Measurements from ENCODE around the gene ARHGAP40. TPM values are rescaled to one million over a fixed set of nuclear protein-coding genes. Genes with fewer than 3 reads are reported as not detected.

Gene ARHGAP40
- total and polyA plus RNA-seq, 4 donors, result 0.57 to 5.0 (median 1.1) TPM

- DNase-seq (no peak), ATAC-seq (ENCODE audit: insufficient read depth, low FRiP score) (no peak)
- Histone ChIP-seq H3K9ac (ENCODE audit: insufficient read depth in 1 of 2, low read length in 2 of 2) (no peak overlapping the region), H3K36me3 (ENCODE audit: control insufficient read depth in 4 of 4, insufficient read depth in 4 of 4, low read length in 4 of 4) (no peaks in the 10 kb centered on the region), H3K27ac (ENCODE audit: low read depth in 1 of 2, low read length in 1 of 2) (no peak overlapping the region), H3K9me3 (ENCODE audit: control insufficient read depth in 4 of 4, insufficient read depth in 3 of 4, low read length in 3 of 4) (peaks cover 0 to 4% (median 0%) of the 10 kb centered on the region in 4 donors), H3K4me3 (no peak overlapping the region), H3K27me3 (ENCODE audit: control insufficient read depth in 3 of 3, insufficient read depth in 3 of 3, low read length in 2 of 3) (peaks cover 0 to 32% (median 18%) of the 10 kb centered on the region in 3 donors), H3K4me1 (ENCODE audit: control insufficient read depth in 5 of 5, insufficient read depth in 5 of 5, low read length in 5 of 5) (peaks cover 0 to 3% (median 0%) of the 10 kb centered on the region in 5 donors)
- 82 to 83% methylated on average over 3 of the region's 3 CpGs for WGBS, 2 donors
- no peak for TF ChIP-seq CTCF (IDR thresholded peaks at IDR 0.05; ENCODE audit: control extremely low read depth, extremely low read depth)
These were observed 1.7 kb downstream of the ARHGAP40 start for GRCh38 chr20:38603286-38603685.

GRCh38 chr20:38604873-38605303, 3.3 kb downstream of the ARHGAP40 start:
- DNase-seq (no peak), ATAC-seq (ENCODE audit: insufficient read depth, low FRiP score) (peak; percentile 36)
- Histone ChIP-seq H3K9me3 (ENCODE audit: control insufficient read depth in 4 of 4, insufficient read depth in 3 of 4, low read length in 3 of 4) (peaks cover 0 to 6% (median 0%) of the 10 kb centered on the region in 4 donors), H3K27me3 (ENCODE audit: control insufficient read depth in 3 of 3, insufficient read depth in 3 of 3, low read length in 2 of 3) (peaks cover 0 to 32% (median 18%) of the 10 kb centered on the region in 3 donors), H3K27ac (ENCODE audit: low read depth in 1 of 2, low read length in 1 of 2) (no peak overlapping the region), H3K4me1 (ENCODE audit: control insufficient read depth in 5 of 5, insufficient read depth in 5 of 5, low read length in 5 of 5) (peaks cover 0 to 3% (median 0%) of the 10 kb centered on the region in 5 donors), H3K4me3 (no peak overlapping the region), H3K9ac (ENCODE audit: insufficient read depth in 1 of 2, low read length in 2 of 2) (no peak overlapping the region), H3K36me3 (ENCODE audit: control insufficient read depth in 4 of 4, insufficient read depth in 4 of 4, low read length in 4 of 4) (no peaks in the 10 kb centered on the region)
- WGBS, 2 donors, result 46 to 60% methylated on average over 4 of the region's 4 CpGs
- TF ChIP-seq CTCF (IDR thresholded peaks at IDR 0.05; ENCODE audit: control extremely low read depth, extremely low read depth), result no peak

- Histone ChIP-seq H3K9ac (ENCODE audit: insufficient read depth in 1 of 2, low read length in 2 of 2) (no peak overlapping the region), H3K4me3 (no peak overlapping the region), H3K9me3 (ENCODE audit: control insufficient read depth in 4 of 4, insufficient read depth in 3 of 4, low read length in 3 of 4) (peaks cover 0 to 6% (median 0%) of the 10 kb centered on the region in 4 donors), H3K27me3 (ENCODE audit: control insufficient read depth in 3 of 3, insufficient read depth in 3 of 3, low read length in 2 of 3) (peaks cover 0 to 16% (median 3%) of the 10 kb centered on the region in 3 donors), H3K4me1 (ENCODE audit: control insufficient read depth in 5 of 5, insufficient read depth in 5 of 5, low read length in 5 of 5) (no peaks in the 10 kb centered on the region), H3K36me3 (ENCODE audit: control insufficient read depth in 4 of 4, insufficient read depth in 4 of 4, low read length in 4 of 4) (no peaks in the 10 kb centered on the region), H3K27ac (ENCODE audit: low read depth in 1 of 2, low read length in 1 of 2) (no peak overlapping the region)
- ATAC-seq (ENCODE audit: insufficient read depth, low FRiP score) (no peak), DNase-seq (no peak)
- WGBS, 2 donors, result 43 to 44% methylated on average over 12 of the region's 12 CpGs
- no peak for TF ChIP-seq CTCF (IDR thresholded peaks at IDR 0.05; ENCODE audit: control extremely low read depth, extremely low read depth)
These were observed 5.7 kb downstream of the ARHGAP40 start for GRCh38 chr20:38607351-38607750.

GRCh38 chr20:38608188-38608587, 6.6 kb downstream of the ARHGAP40 start:
- Histone ChIP-seq H3K27me3 (ENCODE audit: control insufficient read depth in 3 of 3, insufficient read depth in 3 of 3, low read length in 2 of 3) (peaks cover 0 to 10% (median 0%) of the 10 kb centered on the region in 3 donors), H3K9me3 (ENCODE audit: control insufficient read depth in 4 of 4, insufficient read depth in 3 of 4, low read length in 3 of 4) (peaks cover 0 to 4% (median 0%) of the 10 kb centered on the region in 4 donors), H3K9ac (ENCODE audit: insufficient read depth in 1 of 2, low read length in 2 of 2) (no peak overlapping the region), H3K4me1 (ENCODE audit: control insufficient read depth in 5 of 5, insufficient read depth in 5 of 5, low read length in 5 of 5) (no peaks in the 10 kb centered on the region), H3K36me3 (ENCODE audit: control insufficient read depth in 4 of 4, insufficient read depth in 4 of 4, low read length in 4 of 4) (no peaks in the 10 kb centered on the region), H3K27ac (ENCODE audit: low read depth in 1 of 2, low read length in 1 of 2) (no peak overlapping the region), H3K4me3 (no peak overlapping the region)
- ATAC-seq (ENCODE audit: insufficient read depth, low FRiP score) (no peak), DNase-seq (no peak)
- WGBS, 2 donors, result 68 to 69% methylated on average over 4 of the region's 4 CpGs
- no peak for TF ChIP-seq CTCF (IDR thresholded peaks at IDR 0.05; ENCODE audit: control extremely low read depth, extremely low read depth)

All from lung (tissue), 12 donors.